Ureter (tissue), 1 donor: Measurements from ENCODE around the gene TSPAN9. TPM values are rescaled to one million over a fixed set of nuclear protein-coding genes. Genes with fewer than 3 reads are reported as not detected.

Experiments
- DNase-seq: peaks from one replicate; pipeline ENCODE4 v3.0.0-alpha.2; 2020; ENCODE audit warnings: low spot score
- total RNA-seq: library from RNA; stranded (reverse); gene quantifications from one replicate; pipeline ENCODE4 v1.2.4, GENCODE V29; 2023
- donor health status: DM: yes; HTN: yes; CAD: no.

The TSPAN9 gene
- total RNA-seq, 1 donor from 2014 or later, result 53.0 TPM

- peak; percentile 51 for DNase-seq
These were observed 448 bp downstream of the TSPAN9 start for GRCh38 chr12:3077572-3078081.

GRCh38 chr12:3078086-3078820 lies 1.1 kb downstream of the TSPAN9 start:
- DNase-seq, result no peak

GRCh38 chr12:3081091-3081490 lies 3.9 kb downstream of the TSPAN9 start:
- no peak for DNase-seq

- no peak for DNase-seq
These were observed 4.7 kb downstream of the TSPAN9 start for GRCh38 chr12:3081886-3082285.

GRCh38 chr12:3083241-3083920 lies 6.2 kb downstream of the TSPAN9 start:
- DNase-seq, result no peak

- DNase-seq, result no peak
These were observed 6.8 kb downstream of the TSPAN9 start for GRCh38 chr12:3083921-3084347.

- no peak for DNase-seq
These were observed 7.6 kb downstream of the TSPAN9 start for GRCh38 chr12:3084742-3085141.

- DNase-seq, result no peak
These were observed 8.4 kb downstream of the TSPAN9 start for GRCh38 chr12:3085341-3086139.

GRCh38 chr12:3086211-3086610 lies 9.0 kb downstream of the TSPAN9 start:
- no peak for DNase-seq

GRCh38 chr12:3086729-3087323 lies 9.6 kb downstream of the TSPAN9 start:
- no peak for DNase-seq

- no peak for DNase-seq
These were observed 10.8 kb downstream of the TSPAN9 start for GRCh38 chr12:3087758-3088650.

- no peak for DNase-seq
These were observed 12.4 kb downstream of the TSPAN9 start for GRCh38 chr12:3089588-3089987.

- no peak for DNase-seq
These were observed 13.3 kb downstream of the TSPAN9 start for GRCh38 chr12:3090240-3091037.

- DNase-seq, result no peak
These were observed 13.8 kb downstream of the TSPAN9 start for GRCh38 chr12:3091038-3091319.

- no peak for DNase-seq
These were observed 14.4 kb downstream of the TSPAN9 start for GRCh38 chr12:3091382-3092241.

GRCh38 chr12:3092764-3093163 lies 15.6 kb downstream of the TSPAN9 start:
- DNase-seq, result no peak

GRCh38 chr12:3097186-3097804 lies 20.1 kb downstream of the TSPAN9 start:
- DNase-seq, result peak; percentile 91

- DNase-seq, result no peak
These were observed 20.7 kb downstream of the TSPAN9 start for GRCh38 chr12:3097836-3098235.

GRCh38 chr12:3098436-3098835 lies 21.3 kb downstream of the TSPAN9 start:
- DNase-seq, result no peak
